SK-N-SH (cell line): ENCODE data around the gene FOXE3. TPM values are rescaled to one million over a fixed set of nuclear protein-coding genes. Genes with fewer than 3 reads are reported as not detected.

Source experiments
- CTCF ChIA-PET: fragments of 300-600, 350-600 bp; formaldehyde crosslinking; extraction: SDS; loops from one replicate; lab custom pipeline; 2021; lab: Yijun Ruan, JAX
- POLR2A ChIA-PET: fragments of 350-600 bp; sonication (Branson Sonifier 250); formaldehyde crosslinking; extraction: SDS; loops from one replicate; lab custom pipeline; 2020; ENCODE audit warnings: antibody characterized with exemption, inconsistent platforms; lab: Yijun Ruan, JAX
- DNase-seq: peaks from one replicate; pipeline ENCODE4 v3.0.0; 2012
- H2AFZ ChIP-seq: fragments of 200-600 bp; sonication (generic); 2 replicates; pipeline ENCODE4 v1.8.1; 2016; ENCODE audit warnings: antibody characterized with exemption, mild to moderate bottlenecking, low read depth
- H3F3A ChIP-seq: fragments of 200-600 bp; sonication (generic); replicated peaks from 2 replicates; pipeline ENCODE3; 2016; ENCODE audit warnings: antibody characterized with exemption, mild to moderate bottlenecking; ENCODE audit not compliant: insufficient read depth
- H3K27ac ChIP-seq, 2 experiments: fragments of 200-500 bp in 1 of 2; fragments of 200-600 bp in 1 of 2; sonication (Bioruptor generic) in 1 of 2; sonication (generic), shearing (Covaris generic) in 1 of 2; 2 replicates each; pipeline versions ENCODE4 v1.5.1 to v1.6.1; 2014 to 2016; ENCODE audit warnings: low read depth in 2 of 2, inconsistent platforms in 1 of 2, low read length in 1 of 2, mild to moderate bottlenecking in 1 of 2, mixed read lengths in 1 of 2
- H3K27me3 ChIP-seq: fragments of 200-600 bp; sonication (generic), shearing (Covaris generic); 2 replicates; pipeline ENCODE4 v1.6.1; 2016; ENCODE audit warnings: mixed run types; ENCODE audit not compliant: insufficient read depth
- H3K36me3 ChIP-seq, 2 experiments: fragments of 200-500 bp in 1 of 2; fragments of 200-600 bp in 1 of 2; sonication (Bioruptor generic) in 1 of 2; sonication (generic) in 1 of 2; replicated peaks in 1 of 2; 2 replicates each; pipeline versions ENCODE3 to v1.5.1; 2014 to 2016; ENCODE audit warnings: low read length in 1 of 2, mild to moderate bottlenecking in 1 of 2; ENCODE audit not compliant: insufficient read depth in 2 of 2, control insufficient read depth in 1 of 2
- H3K4me1 ChIP-seq, 2 experiments: fragments of 200-500 bp in 1 of 2; fragments of 200-600 bp in 1 of 2; sonication (Bioruptor generic) in 1 of 2; sonication (generic), shearing (Covaris generic) in 1 of 2; 2 replicates each; pipeline versions ENCODE4 v1.5.1 to v1.6.1; 2014 to 2016; ENCODE audit warnings: low read depth in 1 of 2, low read length in 1 of 2, mixed run types in 1 of 2; ENCODE audit not compliant: insufficient read depth in 2 of 2, control insufficient read depth in 1 of 2
- H3K4me2 ChIP-seq: fragments of 200-600 bp; sonication (generic), shearing (Covaris generic); 2 replicates; pipeline ENCODE4 v1.6.1; 2017; ENCODE audit warnings: mixed run types
- H3K4me3 ChIP-seq, 2 experiments: fragments of 200-500 bp in 1 of 2; fragments of 200-600 bp in 1 of 2; sonication (Bioruptor generic) in 1 of 2; sonication (generic), shearing (Covaris generic) in 1 of 2; 2 replicates each; pipeline versions ENCODE4 v1.5.1 to v1.8.1; 2014 to 2016; ENCODE audit warnings: low read depth in 2 of 2, inconsistent platforms in 1 of 2, low read length in 1 of 2, mild to moderate bottlenecking in 1 of 2, mixed read lengths in 1 of 2, moderate library complexity in 1 of 2
- H3K79me2 ChIP-seq: fragments of 200-600 bp; sonication (generic); 2 replicates; pipeline ENCODE4 v1.8.1; 2017; ENCODE audit warnings: mild to moderate bottlenecking; ENCODE audit not compliant: insufficient read depth
- H3K9ac ChIP-seq: fragments of 200-600 bp; sonication (generic); 2 replicates; pipeline ENCODE4 v1.6.1; 2017; ENCODE audit warnings: mixed run types
- H3K9me2 ChIP-seq: fragments of 200-600 bp; sonication (generic); 2 replicates; pipeline ENCODE4 v1.6.1; 2017; ENCODE audit warnings: mixed run types
- H3K9me3 ChIP-seq: fragments of 200-600 bp; sonication (generic); 2 replicates; pipeline ENCODE4 v1.6.1; 2017; ENCODE audit warnings: mixed run types, mild to moderate bottlenecking, moderate library complexity
- H4K20me1 ChIP-seq: fragments of 200-600 bp; sonication (generic); 2 replicates; pipeline ENCODE4 v1.6.1; 2017; ENCODE audit warnings: mild to moderate bottlenecking, mixed run types; ENCODE audit not compliant: insufficient read depth
- CHD2 ChIP-seq: fragments of 150-350 bp; IDR thresholded peaks from 2 replicates; pipeline ENCODE4 v1.6.1; 2018; ENCODE audit warnings: low read length; ENCODE audit not compliant: partially characterized antibody
- EZH2phosphoT487 ChIP-seq: fragments of 200-600 bp; sonication (generic); IDR thresholded peaks from 2 replicates; pipeline ENCODE4 v1.6.1; 2017; ENCODE audit warnings: low read depth, mixed run types, mild to moderate bottlenecking, antibody characterized with exemption, moderate library complexity, borderline replicate concordance
- FOXJ3 ChIP-seq: sonication (generic); formaldehyde crosslinking; IDR thresholded peaks from 2 replicates; pipeline ENCODE4 v1.5.1; 2020; ENCODE audit warnings: mild to moderate bottlenecking, missing genetic modification reagents
- GATA2 ChIP-seq: sonication (generic); formaldehyde crosslinking; IDR thresholded peaks from 2 replicates; pipeline ENCODE4 v1.5.0; 2020; ENCODE audit warnings: mild to moderate bottlenecking, missing genetic modification reagents
- JUND ChIP-seq: IDR thresholded peaks from 2 replicates; pipeline ENCODE4 v1.4.0; 2012
- NFIC ChIP-seq: IDR thresholded peaks from 2 replicates; pipeline ENCODE4 v1.4.0; 2012; ENCODE audit warnings: borderline replicate concordance
- NRF1 ChIP-seq: IDR thresholded peaks from 2 replicates; pipeline ENCODE4 v1.6.1; 2012; ENCODE audit warnings: low read depth, mild to moderate bottlenecking, low read length
- RXRA ChIP-seq: IDR thresholded peaks from 2 replicates; pipeline ENCODE4 v1.4.0; 2012; ENCODE audit warnings: low read depth, mild to moderate bottlenecking, borderline replicate concordance
- SIN3A ChIP-seq: IDR thresholded peaks from 2 replicates; pipeline ENCODE4 v1.6.1; 2012; ENCODE audit warnings: low read depth, mild to moderate bottlenecking, low read length, moderate library complexity, borderline replicate concordance
- TAF1 ChIP-seq: IDR thresholded peaks from 2 replicates; pipeline ENCODE4 v1.6.1; 2012; ENCODE audit warnings: low read depth, mild to moderate bottlenecking, low read length, moderate library complexity, borderline replicate concordance
- WGBS: methylation state at CpG from one replicate; pipeline ENCODE4 v1.1.6; 2017; ENCODE audit warnings: low lambda C conversion rate; 5-methylcytosine and 5-hydroxymethylcytosine counted together
- polyA plus RNA-seq, 3 experiments: library from polyadenylated mRNA; depleted of rRNA; stranded (reverse); fragments of >200 nt; gene quantifications; 2 replicates each; pipeline ENCODE4 v1.2.3, GENCODE V29; 2012
- TF ChIP-seq, protein P1 (sequence below): IDR thresholded peaks from 2 replicates; pipeline ENCODE4 v1.4.0; 2012; ENCODE audit warnings: low read depth, borderline replicate concordance
- TF ChIP-seq, protein P2 (sequence below): fragments of 150-350 bp; IDR thresholded peaks from 2 replicates; pipeline ENCODE4 v1.6.1; 2016; ENCODE audit warnings: mild to moderate bottlenecking, low read depth, low read length

Gene FOXE3
- polyA plus RNA-seq, 1 of the 3 experiments (the other 2 are of a cell fraction) = not detected

DNA sequence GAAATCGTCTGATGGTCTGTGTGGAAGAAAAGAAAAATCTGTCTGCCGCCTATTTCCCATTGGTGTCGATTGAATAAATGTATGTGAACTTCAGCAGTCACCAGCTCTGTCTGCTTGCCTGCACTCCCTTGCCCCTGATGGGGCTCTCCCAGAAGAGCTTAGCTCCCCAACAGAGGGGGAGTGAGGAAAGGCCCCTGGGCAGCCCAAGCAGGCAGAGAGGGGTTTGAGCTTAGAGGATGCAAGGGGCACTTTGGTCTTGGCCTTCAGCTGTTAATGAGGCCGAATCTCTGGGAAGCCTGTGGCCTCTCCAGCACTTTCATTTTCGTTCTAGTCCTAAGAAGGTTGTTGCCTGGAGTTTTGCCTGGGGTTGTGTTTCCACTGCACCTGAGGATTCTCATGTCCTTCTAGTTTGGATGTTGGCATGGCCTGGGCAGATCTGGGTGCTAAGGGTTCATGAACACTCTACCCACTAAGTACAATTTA lies 24.6 kb downstream of the FOXE3 start:
- 36% methylated on average over 5 of the region's 5 CpGs for WGBS
- no peak for DNase-seq

DNA sequence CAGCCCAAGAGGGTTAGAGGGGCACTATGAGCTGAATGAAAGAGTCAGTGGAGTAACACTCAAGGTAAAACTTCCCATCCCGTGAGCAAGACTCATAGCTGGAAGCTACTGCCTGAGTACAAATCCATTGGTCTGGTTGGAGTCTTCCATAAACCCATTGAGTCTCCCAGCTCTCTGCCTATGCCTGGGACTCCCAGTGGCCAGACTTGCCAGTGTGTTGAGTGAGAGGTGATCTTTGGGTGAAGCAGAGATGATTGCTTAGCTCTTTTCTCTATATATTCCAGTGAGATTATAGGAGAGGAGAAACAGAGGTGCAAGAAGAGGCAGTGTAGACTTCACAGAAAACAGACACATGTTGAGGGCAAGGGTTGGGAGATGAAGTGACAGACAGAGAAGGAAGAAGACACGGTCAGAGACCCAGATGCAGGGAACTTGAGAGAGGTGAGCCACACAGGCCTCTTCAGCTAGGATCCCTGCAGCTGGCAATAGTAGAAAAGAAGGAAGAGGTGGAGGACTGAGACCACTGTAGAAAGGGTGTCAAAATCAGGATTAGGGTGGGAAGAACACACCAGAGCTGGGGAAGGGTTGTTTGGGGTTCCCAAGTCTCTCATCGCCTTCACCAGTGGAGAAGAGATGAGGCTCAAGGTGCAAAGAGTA lies 25.5 kb downstream of the FOXE3 start:
- Histone ChIP-seq H3K27ac (no peak overlapping the region), H3K9ac (no peak overlapping the region), H3K36me3 (no peaks in the 10 kb centered on the region), H3F3A (no peaks in the 10 kb centered on the region), H3K79me2 (no peaks in the 10 kb centered on the region), H3K4me3 (no peak overlapping the region), H3K4me1 (peaks cover 0 to 6% of the 10 kb centered on the region in 2 experiments; a peak in 1 of 4 replicates), H4K20me1 (no peaks in the 10 kb centered on the region), H2AFZ (no peak overlapping the region), H3K27me3 (peaks cover 88% of the 10 kb centered on the region), H3K9me3 (no peaks in the 10 kb centered on the region), H3K9me2 (no peaks in the 10 kb centered on the region), H3K4me2 (no peak overlapping the region)
- ChIA-PET CTCF (interaction anchor here (0.9 to 3.3 kb wide), 12 partner anchors 9 to 285 kb away, joined by 3 to 29 read pairs (median 6); no protein-coding TSS in a partner anchor), POLR2A (interaction anchor here (0.6 kb wide), 1 partner anchor 257 kb away, joined by 3 read pairs; no protein-coding TSS in a partner anchor)
- no peak for TF ChIP-seq CHD2
- no peak for TF ChIP-seq JUND
- TF ChIP-seq, protein P1, sequence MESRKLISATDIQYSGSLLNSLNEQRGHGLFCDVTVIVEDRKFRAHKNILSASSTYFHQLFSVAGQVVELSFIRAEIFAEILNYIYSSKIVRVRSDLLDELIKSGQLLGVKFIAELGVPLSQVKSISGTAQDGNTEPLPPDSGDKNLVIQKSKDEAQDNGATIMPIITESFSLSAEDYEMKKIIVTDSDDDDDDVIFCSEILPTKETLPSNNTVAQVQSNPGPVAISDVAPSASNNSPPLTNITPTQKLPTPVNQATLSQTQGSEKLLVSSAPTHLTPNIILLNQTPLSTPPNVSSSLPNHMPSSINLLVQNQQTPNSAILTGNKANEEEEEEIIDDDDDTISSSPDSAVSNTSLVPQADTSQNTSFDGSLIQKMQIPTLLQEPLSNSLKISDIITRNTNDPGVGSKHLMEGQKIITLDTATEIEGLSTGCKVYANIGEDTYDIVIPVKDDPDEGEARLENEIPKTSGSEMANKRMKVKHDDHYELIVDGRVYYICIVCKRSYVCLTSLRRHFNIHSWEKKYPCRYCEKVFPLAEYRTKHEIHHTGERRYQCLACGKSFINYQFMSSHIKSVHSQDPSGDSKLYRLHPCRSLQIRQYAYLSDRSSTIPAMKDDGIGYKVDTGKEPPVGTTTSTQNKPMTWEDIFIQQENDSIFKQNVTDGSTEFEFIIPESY = no peak
- no peak for TF ChIP-seq EZH2phosphoT487
- no peak for TF ChIP-seq TAF1
- TF ChIP-seq SIN3A = no peak
- TF ChIP-seq NFIC = no peak
- WGBS = 56% methylated on average over 3 of the region's 3 CpGs
- DNase-seq = no peak

More for the DNA sequence above, 24.6 kb downstream of the FOXE3 start:
- Histone ChIP-seq H3F3A (no peaks in the 10 kb centered on the region), H3K9me3 (no peaks in the 10 kb centered on the region), H3K79me2 (no peaks in the 10 kb centered on the region)
- TF ChIP-seq, protein P2, sequence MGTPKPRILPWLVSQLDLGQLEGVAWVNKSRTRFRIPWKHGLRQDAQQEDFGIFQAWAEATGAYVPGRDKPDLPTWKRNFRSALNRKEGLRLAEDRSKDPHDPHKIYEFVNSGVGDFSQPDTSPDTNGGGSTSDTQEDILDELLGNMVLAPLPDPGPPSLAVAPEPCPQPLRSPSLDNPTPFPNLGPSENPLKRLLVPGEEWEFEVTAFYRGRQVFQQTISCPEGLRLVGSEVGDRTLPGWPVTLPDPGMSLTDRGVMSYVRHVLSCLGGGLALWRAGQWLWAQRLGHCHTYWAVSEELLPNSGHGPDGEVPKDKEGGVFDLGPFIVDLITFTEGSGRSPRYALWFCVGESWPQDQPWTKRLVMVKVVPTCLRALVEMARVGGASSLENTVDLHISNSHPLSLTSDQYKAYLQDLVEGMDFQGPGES = no peak
- TF ChIP-seq FOXJ3 (no peak), RXRA (no peak), EZH2phosphoT487 (no peak), NFIC (no peak), SIN3A (no peak), NRF1 (no peak), GATA2 (CRISPR knock-in tag) (no peak)
- TF ChIP-seq, all 33 proteins: peak for 0
- no peak overlapping the region for H3K4me3 ChIP-seq
- no peaks in the 10 kb centered on the region for H3K36me3 ChIP-seq
- no peak overlapping the region for H3K9ac ChIP-seq
- H3K27ac ChIP-seq = no peak overlapping the region
- ChIA-PET CTCF (interaction anchor here (1.2 to 3.3 kb wide), 11 partner anchors 9 to 286 kb away, joined by 3 to 29 read pairs (median 5); no protein-coding TSS in a partner anchor), POLR2A (no interaction called here)
- H3K27me3 ChIP-seq = peaks cover 88% of the 10 kb centered on the region
- H3K4me2 ChIP-seq = no peak overlapping the region
- H4K20me1 ChIP-seq = no peaks in the 10 kb centered on the region; the same call in 1 of the 2 replicates
- H3K9me2 ChIP-seq = no peaks in the 10 kb centered on the region
- H2AFZ ChIP-seq = no peak overlapping the region
- peaks cover 0 to 6% of the 10 kb centered on the region in 2 experiments; a peak in 1 of 4 replicates for H3K4me1 ChIP-seq
